Psoas muscle (tissue), 8 donors: Measurements from ENCODE around the gene AHSA1. TPM values are rescaled to one million over a fixed set of nuclear protein-coding genes. Genes with fewer than 3 reads are reported as not detected.

Experiments used
- ATAC-seq, 4 donors: fragments of 200-7000 bp; cut with Tn5 transposase; one replicate each; pipeline ENCODE4 v1.9.1; 2020; ENCODE audit warnings: moderate library complexity in 3 of 4, mild to moderate bottlenecking in 2 of 4
- DNase-seq, 2 donors: peaks; one replicate each; pipeline ENCODE4 v3.0.0-alpha.2; 2020
- H3K27ac ChIP-seq: fragments of 200-600 bp; one replicate; pipeline ENCODE4 v1.8.0; 2022
- H3K27me3 ChIP-seq, 3 donors: fragments of 200-600 bp in 1 of 3; one replicate each; pipeline versions ENCODE4 v1.6.1 to v1.8.0; 2013 to 2022; ENCODE audit warnings: low read length in 2 of 3, mild to moderate bottlenecking in 2 of 3, moderate library complexity in 1 of 3; ENCODE audit not compliant: insufficient read depth in 3 of 3
- H3K36me3 ChIP-seq, 2 donors: fragments of 200-600 bp in 1 of 2; one replicate each; pipeline versions ENCODE4 v1.6.1 to v1.8.0; 2013 to 2022; ENCODE audit warnings: low read depth in 1 of 2, mild to moderate bottlenecking in 1 of 2, moderate library complexity in 1 of 2; ENCODE audit not compliant: insufficient read depth in 1 of 2
- H3K4me1 ChIP-seq: fragments of 200-600 bp; one replicate; pipeline ENCODE4 v1.8.0; 2022
- H3K4me3 ChIP-seq: fragments of 200-600 bp; one replicate; pipeline ENCODE4 v1.8.0; 2022; ENCODE audit warnings: mild to moderate bottlenecking
- H3K9me3 ChIP-seq: fragments of 200-600 bp; one replicate; pipeline ENCODE4 v1.8.0; 2022
- CTCF ChIP-seq: fragments of 200-600 bp; IDR thresholded peaks from one replicate; pipeline ENCODE4 v1.8.0; 2022; ENCODE audit warnings: antibody characterized with exemption
- WGBS, 3 donors: extraction: QIAGEN DNeasy Blood & Tissue Kit; methylation state at CpG; one replicate each; pipeline versions ENCODE4 v1.1.6 to v1.1.7; 2013; 5-methylcytosine and 5-hydroxymethylcytosine counted together
- intact Hi-C, 2 donors: fragments of 100-400 bp; cut with DNase I; formaldehyde crosslinking; loops; one replicate each; pipeline versions ENCODE4 v1.11.0 to v1.14.2; 2022
- polyA plus RNA-seq, 3 donors: library from polyadenylated mRNA; stranded (reverse); fragments of 200-250 nt; gene quantifications; one replicate each; pipeline ENCODE4 v1.2.3, GENCODE V29; 2013
- total RNA-seq, 4 donors: library from RNA; stranded (reverse); fragmentation: NEBNext Ultra II Directional in 2 of 4; extraction: Animal tissue kit (Norgen Biotek cat#: 25700) in 2 of 4; gene quantifications; one replicate each; pipeline versions ENCODE4 v1.2.1 to v1.2.4, GENCODE V29; 2021 to 2023
- donor health status: healthy with polysubstance abuse.
- donor health status: DM: no; HTN: no; CAD: no; lungs with moderate emphysema.
- donor health status: Bipolar disorder and iron deficiency.
- donor health status: healthy.
- donor health status: DM: yes; HTN: yes; CAD: no.
- donor health status: DM: no; HTN: no; CAD: no.
- donor health status: DM: no; HTN: no; CAD: no.
- donor health status: DM: yes; HTN: yes; CAD: no.

The AHSA1 gene
- total and polyA plus RNA-seq, 7 donors = 180 to 271 (median 206) TPM

DNA sequence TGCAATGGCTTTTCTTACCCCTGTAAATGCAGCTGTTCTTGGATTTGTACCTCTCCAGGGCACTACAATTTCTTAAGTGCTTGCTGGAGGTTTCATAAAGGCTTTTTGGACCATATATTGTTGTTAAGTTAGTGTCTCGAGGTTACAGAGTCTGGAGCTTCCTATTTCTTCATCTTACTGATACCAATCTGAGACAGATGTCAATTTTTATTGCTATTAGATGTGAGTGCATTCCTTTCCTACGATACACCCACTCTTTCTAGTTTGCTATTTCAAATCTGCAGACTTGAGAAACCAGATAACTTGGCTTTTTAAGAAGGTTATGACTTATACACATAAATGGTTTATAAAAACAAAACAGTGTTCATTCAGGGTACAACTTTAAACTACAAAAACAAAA is 36.7 kb upstream of the AHSA1 start:
- Histone ChIP-seq H3K27ac (no peak overlapping the region), H3K4me3 (no peak overlapping the region), H3K4me1 (no peaks in the 10 kb centered on the region), H3K36me3 (peaks cover 8 to 50% of the 10 kb centered on the region in 2 donors), H3K27me3 (no peaks in the 10 kb centered on the region), H3K9me3 (no peaks in the 10 kb centered on the region)
- TF ChIP-seq CTCF = no peak
- intact Hi-C loops = no loop called here
- ATAC-seq (no peak), DNase-seq (no peak)
- WGBS, 3 donors = 46 to 96% (median 74%) methylated on average over 2 of the region's 2 CpGs

- H3K4me3 ChIP-seq = no peak within 1 kb of the TSS
- 98 to 100% (median 100%) methylated on average over 1 of the region's 1 CpG for WGBS, 3 donors
- ATAC-seq (no peak), DNase-seq (no peak)
- no peaks in the 10 kb centered on the region for H3K27me3 ChIP-seq
- H3K9me3 ChIP-seq = no peaks in the 10 kb centered on the region
- no peaks in the 10 kb centered on the region for H3K4me1 ChIP-seq
- no peak within 1 kb of the TSS for H3K27ac ChIP-seq
- TF ChIP-seq CTCF = no peak
- intact Hi-C loops = no loop called here
- H3K36me3 ChIP-seq = peaks cover 22 to 72% of the 10 kb centered on the region in 2 donors
Measured at GRCh38 chr14:77423423-77423822, 34.5 kb upstream of the AHSA1 start, which contains the start of gene NOXRED1. Gene NOXRED1 (minus strand): TSS chr14:77423523. CDS start chr14:77422889, 634 bp downstream.

DNA sequence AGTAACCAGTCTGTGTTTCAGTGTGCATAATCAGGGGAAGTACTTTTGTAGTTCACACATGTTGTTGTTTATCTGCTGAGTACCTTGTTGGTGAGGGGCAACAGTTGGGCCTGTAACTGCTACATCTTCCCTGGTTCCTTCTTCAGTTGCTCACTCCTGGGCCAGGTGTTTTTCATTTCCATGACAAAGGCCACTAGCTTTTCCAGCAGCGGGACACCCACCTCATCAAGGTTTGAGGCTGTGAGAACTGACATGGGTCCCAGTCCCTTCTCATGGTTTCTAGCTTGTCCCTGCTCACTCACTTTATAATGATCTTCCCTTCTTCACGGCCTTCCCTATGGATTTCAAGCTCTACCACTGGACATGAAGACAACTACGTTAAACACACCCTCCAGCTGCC is 33.0 kb upstream of the AHSA1 start:
- intact Hi-C loops = no loop called here
- H3K9me3 ChIP-seq = no peaks in the 10 kb centered on the region
- ATAC-seq = no peak
- DNase-seq = no peak
- no peaks in the 10 kb centered on the region for H3K27me3 ChIP-seq
- no peak overlapping the region for H3K4me3 ChIP-seq
- H3K27ac ChIP-seq = no peak overlapping the region
- 92 to 94% (median 94%) methylated on average over 3 of the region's 3 CpGs for WGBS, 3 donors
- H3K36me3 ChIP-seq = peaks cover 34 to 86% of the 10 kb centered on the region in 2 donors
- TF ChIP-seq CTCF = no peak
- no peaks in the 10 kb centered on the region for H3K4me1 ChIP-seq

DNA sequence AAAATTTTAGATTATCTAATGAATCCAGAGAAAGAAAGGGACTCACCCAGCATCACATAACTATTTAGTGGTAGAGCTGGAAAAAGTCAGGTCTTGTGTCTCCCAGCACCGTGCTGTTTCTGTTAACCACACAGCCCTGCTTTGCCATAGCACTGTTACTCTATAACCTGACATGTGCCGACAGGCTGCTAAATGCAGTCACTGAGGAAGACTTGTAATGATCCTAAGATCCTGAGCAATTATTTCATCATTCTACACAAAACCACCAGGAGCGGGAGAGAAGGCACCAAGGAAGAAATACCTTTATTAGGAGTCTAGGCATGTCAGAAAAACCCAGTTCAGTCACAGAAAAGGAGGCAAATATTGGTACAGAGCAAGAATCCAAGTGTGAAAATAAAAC is 31.5 kb upstream of the AHSA1 start:
- DNase-seq = no peak
- 96 to 97% (median 96%) methylated on average over 3 of the region's 3 CpGs for WGBS, 3 donors
- H3K36me3 ChIP-seq = peaks cover 34 to 100% of the 10 kb centered on the region in 2 donors

More for the DNA sequence above, 31.5 kb upstream of the AHSA1 start:
- H3K4me3 ChIP-seq = no peak overlapping the region
- H3K27me3 ChIP-seq = no peaks in the 10 kb centered on the region
- H3K4me1 ChIP-seq = no peaks in the 10 kb centered on the region
- intact Hi-C loops = no loop called here
- no peaks in the 10 kb centered on the region for H3K9me3 ChIP-seq
- ATAC-seq = no peak
- H3K27ac ChIP-seq = no peak overlapping the region
- TF ChIP-seq CTCF = no peak
